GM12801 (cell line): ENCODE measurements around the gene SLC25A40.

Source experiments
- TF ChIP-seq, protein P1 (sequence below): IDR thresholded peaks from one replicate; pipeline ENCODE4 v1.5.1; 2011; ENCODE audit warnings: control low read depth; ENCODE audit not compliant: insufficient read length; ENCODE audit errors: extremely low read depth

The SLC25A40 gene

DNA sequence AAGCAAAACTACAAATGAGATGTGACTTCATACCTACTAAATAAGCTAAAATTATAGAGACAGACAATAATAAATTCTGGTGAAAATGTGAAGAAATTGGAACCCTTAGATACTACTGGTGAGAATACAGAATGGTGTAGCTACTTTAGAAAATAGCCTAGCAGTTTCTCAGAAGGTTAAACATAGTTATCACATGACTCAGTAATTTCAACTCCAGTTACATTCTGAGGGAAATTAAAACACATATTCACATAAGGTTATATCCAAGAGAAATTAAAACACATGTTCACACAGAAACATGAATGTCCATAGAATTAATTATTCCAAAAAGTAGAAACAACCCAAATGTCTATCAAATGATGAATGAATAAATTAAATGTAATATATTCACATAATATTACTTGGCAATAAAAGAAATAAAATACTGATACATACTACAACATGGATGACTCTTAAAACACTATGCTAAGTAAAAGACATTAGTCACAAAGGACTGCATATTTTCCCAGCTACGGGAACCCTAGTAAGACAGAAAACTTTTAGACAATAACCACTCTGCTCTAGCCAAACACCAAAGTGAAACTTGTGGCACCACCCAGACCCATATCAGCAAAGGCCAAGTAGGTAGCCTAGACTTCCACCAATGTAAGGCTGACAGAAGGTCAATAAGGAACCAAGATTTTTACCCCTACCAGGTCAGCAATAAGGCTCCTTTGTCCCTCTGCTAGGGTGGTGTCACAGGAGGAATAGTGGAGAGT lies 25.1 kb downstream of the SLC25A40 start:
- TF ChIP-seq, protein P1, sequence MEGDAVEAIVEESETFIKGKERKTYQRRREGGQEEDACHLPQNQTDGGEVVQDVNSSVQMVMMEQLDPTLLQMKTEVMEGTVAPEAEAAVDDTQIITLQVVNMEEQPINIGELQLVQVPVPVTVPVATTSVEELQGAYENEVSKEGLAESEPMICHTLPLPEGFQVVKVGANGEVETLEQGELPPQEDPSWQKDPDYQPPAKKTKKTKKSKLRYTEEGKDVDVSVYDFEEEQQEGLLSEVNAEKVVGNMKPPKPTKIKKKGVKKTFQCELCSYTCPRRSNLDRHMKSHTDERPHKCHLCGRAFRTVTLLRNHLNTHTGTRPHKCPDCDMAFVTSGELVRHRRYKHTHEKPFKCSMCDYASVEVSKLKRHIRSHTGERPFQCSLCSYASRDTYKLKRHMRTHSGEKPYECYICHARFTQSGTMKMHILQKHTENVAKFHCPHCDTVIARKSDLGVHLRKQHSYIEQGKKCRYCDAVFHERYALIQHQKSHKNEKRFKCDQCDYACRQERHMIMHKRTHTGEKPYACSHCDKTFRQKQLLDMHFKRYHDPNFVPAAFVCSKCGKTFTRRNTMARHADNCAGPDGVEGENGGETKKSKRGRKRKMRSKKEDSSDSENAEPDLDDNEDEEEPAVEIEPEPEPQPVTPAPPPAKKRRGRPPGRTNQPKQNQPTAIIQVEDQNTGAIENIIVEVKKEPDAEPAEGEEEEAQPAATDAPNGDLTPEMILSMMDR: no peak

DNA sequence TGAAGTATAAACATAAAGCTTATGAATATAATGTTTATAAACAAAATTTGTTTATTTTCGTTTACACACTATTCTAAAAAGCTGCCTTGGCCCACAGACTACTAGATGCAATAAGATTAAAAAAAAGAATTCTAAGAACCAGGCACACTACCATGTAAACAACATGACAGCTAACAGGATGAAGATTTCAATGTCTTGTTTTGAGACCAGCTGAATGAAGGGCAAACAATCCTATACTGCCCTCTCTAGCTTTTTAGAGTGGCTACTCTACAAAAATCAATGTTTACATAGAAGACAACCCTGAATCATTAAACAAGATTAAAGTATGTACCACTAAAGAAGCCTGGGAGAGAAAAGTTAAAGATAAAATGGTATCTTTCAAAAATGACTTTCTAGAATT lies 38.6 kb downstream of the SLC25A40 start:
- TF ChIP-seq, protein P1: no peak

DNA sequence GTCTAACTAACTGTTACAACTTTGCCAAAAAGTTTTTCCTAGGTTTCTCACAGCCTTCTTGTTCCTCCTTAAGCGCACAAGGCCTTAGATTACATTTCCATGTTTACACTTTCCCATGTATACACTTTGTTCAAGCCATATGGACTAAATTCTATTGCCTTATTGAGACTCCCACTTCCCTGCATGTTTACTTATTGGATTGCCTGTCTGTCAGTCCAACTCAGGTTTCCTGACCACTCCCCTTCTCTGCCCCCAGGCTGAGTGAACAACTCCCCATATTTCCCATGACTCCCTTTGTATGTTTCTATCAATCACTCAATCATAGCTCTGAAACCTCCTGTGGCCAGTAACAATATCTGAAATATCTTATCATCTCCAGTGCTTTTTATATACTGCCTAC lies 43.0 kb downstream of the SLC25A40 start:
- TF ChIP-seq, protein P1: no peak

DNA sequence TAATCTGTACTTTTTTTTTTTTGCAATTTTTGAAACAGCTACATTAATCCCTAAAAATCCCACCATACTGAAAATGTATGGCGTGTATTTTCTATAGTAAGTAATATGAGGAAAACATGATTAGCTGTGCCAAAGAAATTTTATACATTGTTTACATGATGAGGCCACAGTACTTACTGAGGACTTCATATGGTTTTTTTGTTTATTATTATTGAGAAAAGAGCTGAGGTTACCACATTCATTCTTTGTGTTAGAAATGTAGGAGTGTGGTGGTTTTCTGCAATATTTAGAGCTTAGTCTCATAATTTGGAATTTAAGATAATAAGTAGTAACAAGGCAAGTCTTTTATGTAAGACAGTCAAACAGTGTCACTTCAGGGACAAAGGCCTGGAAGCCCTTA lies 45.1 kb downstream of the SLC25A40 start:
- TF ChIP-seq, protein P1: no peak

DNA sequence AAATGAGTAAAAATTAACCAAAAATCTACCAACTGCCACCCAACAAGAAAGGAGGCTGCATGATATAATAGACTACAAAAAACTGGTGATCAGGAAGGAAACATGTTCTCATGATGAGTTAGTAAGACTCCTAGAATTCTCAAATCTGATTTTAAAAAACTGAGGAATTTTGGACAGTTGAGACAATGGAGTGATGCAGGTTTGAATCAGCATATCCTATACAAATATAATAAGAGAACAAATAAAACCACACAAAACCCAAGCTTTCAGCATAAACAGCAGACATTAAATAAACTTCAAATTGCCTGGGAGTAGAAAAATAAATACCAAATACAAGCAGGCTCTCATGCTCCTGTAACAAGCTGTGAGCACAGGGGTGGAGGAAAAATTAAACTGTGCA lies 57.8 kb downstream of the SLC25A40 start:
- TF ChIP-seq, protein P1: no peak

DNA sequence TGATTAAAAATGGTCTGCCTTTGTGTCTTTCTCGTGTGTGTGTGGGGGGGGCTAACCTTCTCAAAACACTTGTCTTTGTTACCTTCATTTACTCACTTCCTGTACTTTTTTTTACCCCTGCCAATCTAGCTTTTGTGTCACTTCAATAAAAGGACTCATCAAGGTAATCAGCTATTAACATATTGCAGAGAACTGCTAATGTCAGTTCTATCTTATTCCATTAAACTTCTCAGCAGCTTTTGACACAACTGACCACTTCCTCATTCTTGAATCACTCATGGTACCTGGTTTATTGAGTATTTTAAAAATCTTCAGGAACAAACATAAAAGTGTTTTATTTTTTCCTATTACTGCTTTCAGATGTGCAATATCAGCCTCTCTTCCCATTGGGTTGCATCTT lies 59.8 kb downstream of the SLC25A40 start:
- TF ChIP-seq, protein P1: no peak

DNA sequence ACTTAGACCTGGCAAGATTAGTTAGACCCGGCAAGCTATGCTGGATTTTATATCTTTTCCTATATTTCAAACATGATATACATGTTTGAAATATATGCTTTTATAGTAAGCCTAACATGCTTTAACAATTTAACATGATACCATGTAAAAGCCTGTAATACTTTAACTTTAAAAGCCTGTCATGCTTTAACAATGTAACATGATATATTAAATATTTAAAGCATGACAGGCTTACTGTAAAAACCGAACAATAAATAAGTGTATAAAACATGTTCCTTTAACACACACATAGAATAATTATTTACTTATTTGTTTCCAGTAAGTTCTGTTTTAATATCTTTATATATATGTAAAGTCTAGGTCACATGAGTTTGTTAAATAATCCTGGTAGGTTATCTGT lies 65.4 kb downstream of the SLC25A40 start:
- TF ChIP-seq, protein P1: no peak

DNA sequence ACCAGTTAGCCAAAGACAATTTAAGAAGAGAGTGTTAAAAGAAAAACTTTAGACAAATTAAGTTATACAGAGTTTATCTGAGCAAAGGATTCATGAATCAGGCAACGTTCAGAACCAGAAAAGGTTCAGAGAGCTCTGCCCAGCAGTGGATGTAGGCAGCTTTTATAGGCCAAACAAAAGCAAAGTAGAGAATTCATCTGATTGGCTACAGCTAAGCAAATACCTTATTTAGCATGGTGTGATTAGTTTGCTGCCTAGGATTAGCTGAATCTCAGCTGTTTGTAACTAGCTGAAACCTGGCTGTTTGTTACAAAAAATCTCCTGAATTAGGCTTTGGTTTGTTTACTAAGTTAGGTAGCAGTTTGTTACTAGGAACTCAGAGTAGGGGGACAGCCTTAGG lies 66.0 kb downstream of the SLC25A40 start:
- TF ChIP-seq, protein P1: no peak
